Effector memory CD8-positive, alpha-beta T cell (primary cell): ENCODE data around the gene UGT1A9.
"Not testable (repeated sequence)": the region's sequence is repeated elsewhere in the genome, so short reads cannot be mapped to it uniquely, and the experiment has no call there.

Source experiments
- ATAC-seq: fragments of 150-1000 bp; cut with Tn5 transposase; replicated peaks from 2 replicates; pipeline ENCODE4 v1.10.0; 2021; ENCODE audit warnings: mild to moderate bottlenecking, moderate library complexity
- DNase-seq, 3 experiments: peaks; one replicate each; pipeline ENCODE4 v3.0.0; 2021
- H3K27ac Mint-ChIP-seq, 2 donors: one replicate each; pipeline ENCODE4 v1.8.0; 2022; ENCODE audit warnings: mild to moderate bottlenecking in 2 of 2, mixed read lengths in 2 of 2, moderate library complexity in 2 of 2
- H3K27me3 Mint-ChIP-seq, 2 donors: one replicate each; pipeline ENCODE4 v1.8.0; 2022; ENCODE audit warnings: mixed read lengths in 2 of 2
- H3K36me3 Mint-ChIP-seq: one replicate; pipeline ENCODE4 v1.8.0; 2022; ENCODE audit warnings: mild to moderate bottlenecking, moderate library complexity, mixed read lengths; ENCODE audit not compliant: insufficient read depth
- H3K4me1 Mint-ChIP-seq, 2 donors: one replicate each; pipeline ENCODE4 v1.8.0; 2022; ENCODE audit warnings: low read depth in 2 of 2, mixed read lengths in 2 of 2
- H3K4me3 Mint-ChIP-seq, 2 donors: one replicate each; pipeline ENCODE4 v1.8.0; 2022; ENCODE audit warnings: mild to moderate bottlenecking in 2 of 2, mixed read lengths in 2 of 2, moderate library complexity in 2 of 2
- H3K9me3 Mint-ChIP-seq, 2 donors: one replicate each; pipeline ENCODE4 v1.8.0; 2022; ENCODE audit warnings: mixed read lengths in 2 of 2

Gene UGT1A9

DNA sequence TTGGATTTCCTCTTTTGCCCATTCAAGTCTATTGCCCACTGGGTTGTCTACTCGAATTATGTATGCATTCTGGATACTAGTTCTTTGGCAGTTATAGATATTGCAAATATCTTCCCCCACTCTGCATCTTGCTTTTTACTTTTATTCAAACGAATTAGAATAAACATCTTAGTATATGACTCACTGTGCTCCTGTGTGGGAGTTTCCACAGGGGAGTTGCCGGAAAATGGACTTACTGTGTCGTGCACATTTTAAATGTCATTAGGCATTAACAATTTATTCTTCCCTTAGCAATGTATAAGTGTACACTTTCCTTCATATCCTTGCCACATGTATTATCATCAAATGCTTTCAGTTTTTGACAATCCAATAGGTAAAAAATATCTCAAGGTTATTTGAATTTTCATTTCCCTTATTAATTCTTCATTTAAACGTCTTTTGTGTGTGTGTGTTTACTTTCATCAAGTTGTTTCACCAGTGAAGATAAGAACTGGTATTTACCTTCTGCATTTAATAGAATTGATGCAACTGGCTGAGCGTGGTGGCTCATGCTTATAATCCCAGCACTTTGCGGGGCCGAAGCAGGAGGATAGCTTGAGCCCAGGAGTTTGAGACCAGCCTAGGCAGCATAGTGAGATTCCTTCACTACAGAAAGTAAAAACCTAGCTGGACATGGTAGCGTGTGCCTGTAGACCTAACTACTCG, 36.4 kb downstream of the UGT1A9 start:
- no peaks in the 10 kb centered on the region for H3K36me3 Mint-ChIP-seq
- H3K9me3 Mint-ChIP-seq = peaks cover 0 to 2% of the 10 kb centered on the region in 2 donors
- H3K4me1 Mint-ChIP-seq = no peaks in the 10 kb centered on the region
- no peak overlapping the region for H3K27ac Mint-ChIP-seq
- peaks cover 70 to 74% of the 10 kb centered on the region in 2 donors for H3K27me3 Mint-ChIP-seq
- ATAC-seq (no peak), DNase-seq (no peak)
- H3K4me3 Mint-ChIP-seq = no peak overlapping the region

DNA sequence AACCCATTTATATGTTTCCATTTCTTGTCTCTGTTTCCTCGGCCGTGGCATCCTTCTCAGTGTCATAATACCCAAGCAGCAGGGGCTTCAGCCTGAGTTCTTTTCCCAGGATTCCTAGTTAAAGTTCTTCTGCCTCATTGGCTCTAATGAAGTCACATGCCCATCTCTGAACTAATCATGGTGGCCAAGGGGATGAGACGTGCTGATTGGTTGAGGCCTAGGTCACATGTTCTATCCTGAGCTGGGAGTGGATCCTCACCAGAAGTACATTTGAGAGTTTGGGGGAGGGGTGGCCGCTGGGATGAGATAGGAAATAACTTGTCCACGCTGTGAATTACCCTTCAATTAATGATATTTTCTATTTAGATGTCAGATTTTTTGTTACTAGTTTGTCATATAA, 37.2 kb downstream of the UGT1A9 start:
- Mint-ChIP-seq H3K9me3 (peaks cover 0 to 2% of the 10 kb centered on the region in 2 donors), H3K4me1 (no peaks in the 10 kb centered on the region), H3K4me3 (no peak overlapping the region), H3K36me3 (peaks cover 3% of the 10 kb centered on the region), H3K27ac (no peak overlapping the region), H3K27me3 (peaks cover 75 to 79% of the 10 kb centered on the region in 2 donors)
- DNase-seq (no peak), ATAC-seq (no peak)

DNA sequence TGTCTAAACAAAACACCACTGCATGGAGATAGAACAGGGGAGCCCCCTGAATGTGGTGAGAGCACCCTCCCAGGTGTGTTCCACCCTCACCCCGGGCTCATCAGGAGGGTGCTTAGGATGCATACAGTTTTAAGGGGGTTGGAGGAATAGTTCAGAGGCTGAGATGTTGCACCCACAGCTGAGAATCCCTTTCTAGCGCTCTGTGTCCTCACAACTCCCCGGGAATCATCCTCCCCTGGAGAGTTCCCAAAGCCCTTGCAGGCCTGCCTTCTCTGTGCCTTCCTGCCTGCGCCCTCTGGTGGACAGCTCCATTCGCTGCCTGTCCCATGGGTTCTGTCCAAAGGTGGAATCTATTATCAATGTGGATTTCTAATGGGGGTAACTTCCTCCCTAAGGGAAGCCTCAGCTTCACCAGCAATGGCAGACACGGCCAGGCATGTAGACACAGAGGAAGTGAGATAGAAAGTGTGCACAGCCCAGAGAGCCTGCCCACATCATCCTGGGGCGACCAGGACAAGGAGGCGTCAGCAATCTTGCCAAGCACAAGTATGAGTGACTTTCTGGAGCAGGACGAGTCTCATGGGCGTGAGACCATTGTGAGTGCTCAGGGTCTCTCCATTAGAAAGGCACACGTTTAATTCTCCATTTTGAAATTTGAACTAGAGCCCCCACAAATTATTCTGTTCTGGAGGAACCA, 39.8 kb downstream of the UGT1A9 start:
- peaks cover 67 to 90% of the 10 kb centered on the region in 2 donors for H3K27me3 Mint-ChIP-seq
- no peaks in the 10 kb centered on the region for H3K9me3 Mint-ChIP-seq
- H3K36me3 Mint-ChIP-seq = peaks cover 3% of the 10 kb centered on the region
- H3K4me1 Mint-ChIP-seq = no peaks in the 10 kb centered on the region
- ATAC-seq (peak; percentile 46), DNase-seq (peak; percentile 48 to 64 (median 63))
- no peak overlapping the region for H3K4me3 Mint-ChIP-seq
- H3K27ac Mint-ChIP-seq = no peak overlapping the region

DNA sequence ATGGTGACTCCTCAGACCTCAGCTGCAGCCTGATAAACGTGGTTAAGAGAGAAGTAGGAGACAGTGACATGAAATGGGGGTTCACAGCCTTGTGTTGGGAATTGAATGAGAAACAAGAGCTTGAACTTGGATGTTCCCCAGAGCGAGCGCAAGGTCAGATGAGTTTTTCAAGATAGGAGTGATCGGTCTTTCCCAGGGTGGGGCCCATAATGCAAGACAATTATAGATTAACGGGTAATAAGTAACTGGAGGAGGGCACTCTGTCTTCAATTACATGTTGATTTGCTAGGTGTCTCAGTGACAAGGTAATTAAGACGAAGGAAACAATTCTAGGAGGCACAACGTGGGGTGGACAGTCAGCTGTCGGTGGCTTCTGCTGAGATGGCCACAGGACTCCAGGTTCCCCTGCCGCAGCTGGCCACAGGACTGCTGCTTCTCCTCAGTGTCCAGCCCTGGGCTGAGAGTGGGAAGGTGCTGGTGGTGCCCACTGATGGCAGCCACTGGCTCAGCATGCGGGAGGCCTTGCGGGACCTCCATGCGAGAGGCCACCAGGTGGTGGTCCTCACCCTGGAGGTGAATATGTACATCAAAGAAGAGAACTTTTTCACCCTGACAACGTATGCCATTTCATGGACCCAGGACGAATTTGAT, 41.0 kb downstream of the UGT1A9 start, which contains the start of gene UGT1A5:
UGT1A5 (plus strand) TSS at position 297 of the 651 bp plus-strand sequence; CDS start at position 382, 85 bp downstream.
- peaks cover 3% of the 10 kb centered on the region for H3K36me3 Mint-ChIP-seq
- peaks cover 68 to 93% of the 10 kb centered on the region in 2 donors for H3K27me3 Mint-ChIP-seq
- H3K4me3 Mint-ChIP-seq = no peak within 1 kb of the TSS
- DNase-seq (no peak), ATAC-seq (no peak)
- H3K4me1 Mint-ChIP-seq = no peaks in the 10 kb centered on the region
- no peaks in the 10 kb centered on the region for H3K9me3 Mint-ChIP-seq
- no peak within 1 kb of the TSS for H3K27ac Mint-ChIP-seq

DNA sequence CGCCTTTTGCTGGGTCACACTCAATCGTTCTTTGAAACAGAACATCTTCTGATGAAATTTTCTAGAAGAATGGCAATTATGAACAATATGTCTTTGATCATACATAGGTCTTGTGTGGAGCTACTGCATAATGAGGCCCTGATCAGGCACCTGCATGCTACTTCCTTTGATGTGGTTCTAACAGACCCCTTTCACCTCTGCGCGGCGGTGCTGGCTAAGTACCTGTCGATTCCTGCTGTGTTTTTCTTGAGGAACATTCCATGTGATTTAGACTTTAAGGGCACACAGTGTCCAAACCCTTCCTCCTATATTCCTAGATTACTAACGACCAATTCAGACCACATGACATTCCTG, 41.5 kb downstream of the UGT1A9 start:
- ATAC-seq (no peak), DNase-seq (no peak)
- H3K9me3 Mint-ChIP-seq = no peaks in the 10 kb centered on the region
- H3K36me3 Mint-ChIP-seq = peaks cover 3% of the 10 kb centered on the region
- H3K4me1 Mint-ChIP-seq = no peaks in the 10 kb centered on the region
- no peak overlapping the region for H3K27ac Mint-ChIP-seq
- H3K4me3 Mint-ChIP-seq = no peak overlapping the region
- peaks cover 68 to 93% of the 10 kb centered on the region in 2 donors for H3K27me3 Mint-ChIP-seq

DNA sequence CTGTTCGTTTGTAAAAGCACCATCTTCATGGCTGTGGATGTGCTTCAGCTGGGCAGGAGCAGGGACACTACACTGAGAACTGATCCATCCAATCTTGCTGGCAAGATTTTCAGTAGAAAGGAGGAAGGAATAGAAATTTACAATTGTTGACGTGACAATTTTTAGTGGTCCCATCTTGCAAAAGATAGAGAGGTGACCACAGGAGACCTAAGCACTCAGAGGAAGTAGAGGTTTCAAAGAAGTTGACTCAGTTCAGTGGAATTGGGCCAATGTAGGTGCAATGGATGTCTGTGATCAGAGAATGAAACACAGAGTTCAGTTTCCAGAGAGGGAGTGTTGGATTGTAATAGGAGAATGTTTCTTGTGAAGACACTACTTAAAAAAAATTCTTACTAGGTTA, 42.4 kb downstream of the UGT1A9 start:
- no peak overlapping the region for H3K4me3 Mint-ChIP-seq
- ATAC-seq = no peak
- H3K36me3 Mint-ChIP-seq = peaks cover 3% of the 10 kb centered on the region
- no peak for DNase-seq
- H3K4me1 Mint-ChIP-seq = no peaks in the 10 kb centered on the region
- no peak overlapping the region for H3K27ac Mint-ChIP-seq
- H3K27me3 Mint-ChIP-seq = peaks cover 70 to 93% of the 10 kb centered on the region in 2 donors
- no peaks in the 10 kb centered on the region for H3K9me3 Mint-ChIP-seq

DNA sequence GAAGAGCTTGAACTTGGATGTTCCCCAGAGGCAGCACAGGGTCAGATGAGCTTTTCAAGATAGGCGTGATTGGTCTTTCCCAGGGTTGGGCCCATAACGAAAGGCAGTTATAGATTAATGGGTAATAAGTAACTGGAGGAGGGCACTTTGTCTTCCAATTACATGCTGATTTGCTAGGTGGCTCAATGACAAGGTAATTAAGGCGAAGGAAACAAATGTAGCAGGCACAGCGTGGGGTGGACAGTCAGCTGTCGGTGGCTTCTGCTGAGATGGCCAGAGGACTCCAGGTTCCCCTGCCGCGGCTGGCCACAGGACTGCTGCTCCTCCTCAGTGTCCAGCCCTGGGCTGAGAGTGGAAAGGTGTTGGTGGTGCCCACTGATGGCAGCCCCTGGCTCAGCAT, 46.9 kb downstream of the UGT1A9 start, which contains the start of gene UGT1A4:
UGT1A4 (plus strand) TSS at position 185 of the 400 bp plus-strand sequence; CDS start at position 270, 85 bp downstream.
- ATAC-seq (no peak), DNase-seq (no peak)
- no peak within 1 kb of the TSS for H3K4me3 Mint-ChIP-seq
- peaks cover 2% of the 10 kb centered on the region for H3K36me3 Mint-ChIP-seq
- H3K27me3 Mint-ChIP-seq = peaks cover 47 to 76% of the 10 kb centered on the region in 2 donors
- no peak within 1 kb of the TSS for H3K27ac Mint-ChIP-seq
- H3K4me1 Mint-ChIP-seq = no peaks in the 10 kb centered on the region
- no peaks in the 10 kb centered on the region for H3K9me3 Mint-ChIP-seq

DNA sequence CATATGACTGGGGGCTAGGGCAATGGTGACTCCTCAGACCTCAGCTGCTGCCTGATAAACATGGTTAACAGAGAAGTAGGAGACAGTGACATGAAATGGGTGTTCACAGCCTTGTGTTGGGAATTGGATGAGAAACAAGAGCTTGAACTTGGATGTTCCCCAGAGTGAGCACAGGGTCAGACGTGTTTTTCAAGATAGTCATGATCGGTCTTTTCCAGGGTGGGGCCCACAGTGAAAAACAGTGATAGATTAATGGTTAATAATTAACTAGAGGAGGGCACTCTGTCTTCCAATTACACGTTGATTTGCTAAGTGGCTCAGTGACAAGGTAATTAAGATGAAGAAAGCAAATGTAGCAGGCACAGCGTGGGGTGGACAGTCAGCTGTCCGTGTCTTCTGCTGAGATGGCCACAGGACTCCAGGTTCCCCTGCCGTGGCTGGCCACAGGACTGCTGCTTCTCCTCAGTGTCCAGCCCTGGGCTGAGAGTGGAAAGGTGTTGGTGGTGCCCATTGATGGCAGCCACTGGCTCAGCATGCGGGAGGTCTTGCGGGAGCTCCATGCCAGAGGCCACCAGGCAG, 57.1 kb downstream of the UGT1A9 start, which contains the start of gene UGT1A3:
UGT1A3 (plus strand) TSS at position 320 of the 579 bp plus-strand sequence; CDS start at position 405, 85 bp downstream.
- ATAC-seq = no peak

DNA sequence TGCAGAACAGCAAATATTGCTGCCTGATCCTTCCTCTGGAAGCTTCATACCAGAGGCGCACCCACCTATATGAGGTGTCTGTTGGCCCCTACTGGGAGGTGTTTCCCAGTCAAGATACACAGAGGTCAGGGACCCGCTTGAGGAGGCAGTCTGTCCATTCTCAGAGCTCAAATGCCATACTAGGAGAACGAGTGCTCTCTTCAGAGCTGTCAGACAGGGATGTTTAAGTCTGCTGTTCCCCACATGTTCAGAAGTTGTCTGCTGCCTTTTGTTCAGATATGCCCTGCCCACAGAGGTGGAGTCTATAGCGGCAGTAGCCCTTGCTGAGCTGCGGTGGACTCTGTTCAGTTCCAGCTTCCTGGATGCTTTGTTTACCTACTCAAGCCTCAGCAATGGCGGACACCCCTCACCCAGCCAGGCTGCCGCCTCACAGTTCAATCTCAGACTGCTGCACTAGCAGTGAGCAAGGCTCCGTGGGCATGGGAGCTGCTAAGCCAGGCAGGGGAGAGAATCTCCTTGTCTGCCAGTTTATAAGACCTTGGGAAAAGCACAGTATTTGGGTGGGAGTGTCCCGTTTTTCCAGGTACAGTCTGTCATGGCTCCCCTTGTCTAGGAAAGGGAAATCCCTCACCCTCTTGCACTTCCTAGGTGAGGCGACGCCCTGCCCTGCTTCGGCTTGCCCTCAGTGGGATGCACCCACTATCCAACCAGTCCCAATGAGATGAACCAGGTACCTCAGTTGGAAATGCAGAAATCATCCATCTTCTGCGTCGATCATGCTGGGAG, 65.4 kb downstream of the UGT1A9 start:
- not testable (repeated sequence) for H3K4me1 Mint-ChIP-seq, H3K36me3 Mint-ChIP-seq, H3K27ac Mint-ChIP-seq, H3K4me3 Mint-ChIP-seq, ATAC-seq, H3K9me3 Mint-ChIP-seq, DNase-seq
- H3K27me3 Mint-ChIP-seq = peaks cover 66 to 74% of the 10 kb centered on the region in 2 donors

More for the DNA sequence above, 57.1 kb downstream of the UGT1A9 start, which contains the start of gene UGT1A3:
- Mint-ChIP-seq H3K9me3 (no peaks in the 10 kb centered on the region), H3K27ac (no peak within 1 kb of the TSS), H3K36me3 (no peaks in the 10 kb centered on the region), H3K4me1 (no peaks in the 10 kb centered on the region), H3K27me3 (peaks cover 43 to 67% of the 10 kb centered on the region in 2 donors), H3K4me3 (no peak within 1 kb of the TSS)
- no peak for DNase-seq

DNA sequence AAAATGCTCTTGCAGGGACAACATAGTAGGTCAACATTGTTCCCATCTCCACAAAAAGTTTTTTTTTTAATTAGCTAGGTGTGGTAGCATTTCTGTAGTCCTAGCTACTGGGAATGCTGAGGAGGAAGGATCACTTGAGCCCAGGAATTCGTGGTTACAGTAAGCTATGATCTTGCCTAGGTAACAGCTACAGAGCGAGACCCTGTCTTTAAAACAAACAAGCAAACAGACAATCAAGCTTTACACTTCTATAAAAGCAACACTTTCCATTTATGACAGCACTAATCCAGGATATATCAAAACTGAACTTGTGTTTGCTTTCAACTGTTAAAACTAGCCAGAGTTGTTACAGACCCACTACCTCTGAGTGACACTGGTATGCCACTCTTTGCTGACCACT, 69.2 kb downstream of the UGT1A9 start:
- DNase-seq (no peak), ATAC-seq (no peak)
- Mint-ChIP-seq H3K4me3 (no peak overlapping the region), H3K4me1 (no peaks in the 10 kb centered on the region), H3K36me3 (no peaks in the 10 kb centered on the region), H3K9me3 (no peaks in the 10 kb centered on the region), H3K27ac (no peak overlapping the region), H3K27me3 (peaks cover 45 to 52% of the 10 kb centered on the region in 2 donors)

DNA sequence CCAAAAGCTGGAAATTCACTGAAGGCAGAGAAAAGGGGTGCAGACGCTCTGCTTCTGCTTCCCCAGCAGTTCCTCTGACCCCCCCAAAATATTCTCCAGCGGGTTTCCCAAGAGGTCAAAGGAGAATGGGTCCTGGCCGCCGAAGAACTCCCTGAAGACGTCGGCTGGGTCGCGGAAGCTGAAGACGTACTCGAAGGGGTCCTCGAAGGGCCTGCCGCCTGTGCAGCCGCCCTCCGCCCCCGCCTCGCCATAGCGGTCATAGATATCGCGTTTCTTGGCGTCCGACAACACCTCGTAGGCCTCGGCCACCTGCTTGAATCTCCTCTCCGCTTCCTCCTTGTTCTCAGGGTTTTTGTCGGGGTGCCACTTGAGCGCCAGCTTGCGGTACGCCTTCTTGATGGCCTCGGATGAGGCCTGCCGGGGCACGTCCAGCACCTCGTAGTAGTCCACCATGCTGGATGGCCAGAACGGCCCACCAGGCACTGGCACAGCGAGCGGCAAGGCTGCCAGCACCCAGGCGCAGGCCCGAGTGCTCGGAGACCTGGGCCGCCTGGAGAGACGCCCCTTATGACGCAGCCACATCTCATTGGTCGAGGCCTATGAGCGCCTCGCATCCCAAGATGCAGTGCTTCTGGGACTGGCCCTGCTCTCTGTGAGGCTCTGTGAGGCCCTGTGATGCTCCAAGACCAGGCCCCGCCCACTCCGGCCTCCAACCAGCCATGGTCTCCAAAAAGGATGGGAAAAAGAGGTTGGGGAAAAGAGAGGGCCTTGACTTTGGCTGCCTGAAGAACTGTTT, 72.0 kb downstream of the UGT1A9 start:
- Mint-ChIP-seq H3K27ac (no peak overlapping the region), H3K4me1 (no peaks in the 10 kb centered on the region), H3K27me3 (peaks cover 46 to 56% of the 10 kb centered on the region in 2 donors), H3K4me3 (no peak overlapping the region), H3K36me3 (no peaks in the 10 kb centered on the region), H3K9me3 (no peaks in the 10 kb centered on the region)
- ATAC-seq (no peak), DNase-seq (no peak)

DNA sequence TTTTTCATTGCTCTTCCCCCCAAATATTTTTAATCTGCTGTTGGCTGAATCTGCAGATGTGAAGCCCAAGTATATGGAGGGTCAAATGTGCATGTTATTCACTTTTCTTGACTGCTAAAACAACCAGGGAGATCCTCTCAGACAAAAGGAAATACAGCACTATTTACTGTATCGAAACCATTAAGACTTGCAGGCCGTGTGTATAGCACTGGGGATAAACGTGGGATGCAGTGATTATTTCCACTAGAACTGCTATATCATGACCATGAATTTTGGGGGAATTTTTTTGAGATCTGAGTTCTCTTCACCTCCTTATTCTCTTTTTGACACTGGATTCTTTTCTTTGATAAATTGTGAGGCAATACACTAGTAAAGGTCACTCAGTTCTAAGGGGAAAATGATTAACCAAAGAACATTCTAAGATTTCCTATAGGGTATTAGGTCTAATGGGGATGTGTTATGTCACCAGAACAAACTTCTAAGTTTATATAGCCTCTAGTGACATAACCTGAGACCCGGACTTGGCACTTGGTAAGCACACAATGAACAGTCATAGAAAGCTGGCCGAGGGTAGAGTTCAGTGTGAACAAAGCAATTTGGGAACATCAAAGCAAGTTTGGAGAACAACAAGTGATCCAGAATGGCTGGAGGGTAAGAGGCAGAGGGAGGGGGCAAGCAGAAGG, 73.5 kb downstream of the UGT1A9 start:
- Mint-ChIP-seq H3K27me3 (peaks cover 50 to 56% of the 10 kb centered on the region in 2 donors), H3K4me1 (no peaks in the 10 kb centered on the region), H3K36me3 (no peaks in the 10 kb centered on the region), H3K4me3 (no peak overlapping the region), H3K27ac (no peak overlapping the region), H3K9me3 (peaks cover 0 to 4% of the 10 kb centered on the region in 2 donors)
- ATAC-seq = no peak
- DNase-seq = no peak
